ENCODE results near the gene KIF1C. TPM values are rescaled to one million over a fixed set of nuclear protein-coding genes. Genes with fewer than 3 reads are reported as not detected.
A peak's percentile ranks its signal among the peaks of the same experiment; 100 is the strongest.

Gene KIF1C
- total RNA-seq, 1 donor from 2014 or later: 68.4 TPM

GRCh38 chr17:4986951-4987766 lies 10.6 kb upstream of the KIF1C start, which contains the start of gene CAMTA2:
Gene CAMTA2, minus strand, starts transcription at chr17:4987675. Its CDS starts 1,453 bp downstream, at chr17:4986222.
- Mint-ChIP-seq H3K9me3 (no peaks in the 10 kb centered on the region), H3K4me1 (peaks cover 28% of the 10 kb centered on the region), H3K27me3 (ENCODE audit: low read depth) (no peaks in the 10 kb centered on the region), H3K4me3 (peak within 1 kb of the TSS; percentile 88), H3K27ac (ENCODE audit: unreplicated experiment) (no peak within 1 kb of the TSS), H3K36me3 (ENCODE audit: low read depth) (no peaks in the 10 kb centered on the region)
- peak; percentile 82 for TF ChIP-seq CTCF (conservative IDR thresholded peaks at IDR 0.05)
- peak; percentile 70 for DNase-seq (ENCODE audit: low read depth, low spot score)

GRCh38 chr17:4987767-4988567 lies 9.8 kb upstream of the KIF1C start:
- TF ChIP-seq CTCF (conservative IDR thresholded peaks at IDR 0.05): no peak
- Mint-ChIP-seq H3K9me3 (no peaks in the 10 kb centered on the region), H3K4me3 (peak overlapping the region; percentile 88), H3K27ac (ENCODE audit: unreplicated experiment) (no peak overlapping the region), H3K27me3 (ENCODE audit: low read depth) (no peaks in the 10 kb centered on the region), H3K4me1 (peaks cover 28% of the 10 kb centered on the region), H3K36me3 (ENCODE audit: low read depth) (no peaks in the 10 kb centered on the region)
- no peak for DNase-seq (ENCODE audit: low read depth, low spot score)

- Mint-ChIP-seq H3K36me3 (ENCODE audit: low read depth) (no peaks in the 10 kb centered on the region), H3K9me3 (no peaks in the 10 kb centered on the region), H3K4me1 (peaks cover 9% of the 10 kb centered on the region), H3K27ac (ENCODE audit: unreplicated experiment) (no peak overlapping the region), H3K4me3 (peak overlapping the region; percentile 69), H3K27me3 (ENCODE audit: low read depth) (peaks cover 7% of the 10 kb centered on the region)
- no peak for TF ChIP-seq CTCF (conservative IDR thresholded peaks at IDR 0.05)
- no peak for DNase-seq (ENCODE audit: low read depth, low spot score)
Observed at GRCh38 chr17:4994081-4994595, 3.6 kb upstream of the KIF1C start.

- Mint-ChIP-seq H3K36me3 (ENCODE audit: low read depth) (peaks cover 5% of the 10 kb centered on the region), H3K4me1 (peaks cover 15% of the 10 kb centered on the region), H3K27ac (ENCODE audit: unreplicated experiment) (no peak overlapping the region), H3K9me3 (no peaks in the 10 kb centered on the region), H3K27me3 (ENCODE audit: low read depth) (peaks cover 7% of the 10 kb centered on the region), H3K4me3 (peak overlapping the region; percentile 88)
- DNase-seq (ENCODE audit: low read depth, low spot score): peak; percentile 47
- TF ChIP-seq CTCF (conservative IDR thresholded peaks at IDR 0.05): no peak
Observed at GRCh38 chr17:4998027-4998731, 429 bp downstream of the KIF1C start.
